B cell (primary cell): ENCODE measurements around the gene MBNL1.

ENCODE experiments used
- CTCF ChIP-seq: fragments of 200-600 bp; IDR thresholded peaks from one replicate; pipeline ENCODE4 v1.8.0; 2022; ENCODE audit warnings: antibody characterized with exemption, mild to moderate bottlenecking
- EZH2 ChIP-seq: IDR thresholded peaks from 2 replicates; pipeline ENCODE4 v1.6.1; 2012; ENCODE audit warnings: borderline replicate concordance, low read depth, mild to moderate bottlenecking, moderate library complexity, low read length; ENCODE audit not compliant: insufficient read depth, poor library complexity, severe bottlenecking

GRCh38 chr3:152403632-152404066 is 134.9 kb downstream of the MBNL1 start:
- no peak for TF ChIP-seq CTCF
- TF ChIP-seq EZH2 = no peak
